ENCODE measurements around the gene DBNDD1.

DNA sequence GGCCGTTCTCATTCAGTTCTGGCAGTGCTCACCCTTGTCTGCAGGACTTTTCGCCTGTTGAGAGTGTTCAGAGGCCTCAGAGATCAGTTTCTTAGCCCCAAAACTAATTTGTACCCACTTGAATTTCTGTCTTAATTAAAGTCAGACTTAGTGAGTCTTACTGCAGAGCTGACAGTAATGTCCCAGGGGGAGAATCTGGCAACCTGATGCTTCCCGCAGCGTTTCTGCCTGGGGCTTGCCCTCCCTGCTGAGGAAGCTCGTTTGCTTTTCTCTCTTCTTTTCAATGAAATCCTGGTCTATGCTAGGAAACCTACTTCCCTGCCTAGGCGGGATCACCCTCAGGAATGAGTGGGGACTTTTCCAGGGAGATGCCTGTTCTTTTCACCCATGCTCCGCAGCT, 25.3 kb downstream of the DBNDD1 start:
- TF ChIP-seq, protein P1, sequence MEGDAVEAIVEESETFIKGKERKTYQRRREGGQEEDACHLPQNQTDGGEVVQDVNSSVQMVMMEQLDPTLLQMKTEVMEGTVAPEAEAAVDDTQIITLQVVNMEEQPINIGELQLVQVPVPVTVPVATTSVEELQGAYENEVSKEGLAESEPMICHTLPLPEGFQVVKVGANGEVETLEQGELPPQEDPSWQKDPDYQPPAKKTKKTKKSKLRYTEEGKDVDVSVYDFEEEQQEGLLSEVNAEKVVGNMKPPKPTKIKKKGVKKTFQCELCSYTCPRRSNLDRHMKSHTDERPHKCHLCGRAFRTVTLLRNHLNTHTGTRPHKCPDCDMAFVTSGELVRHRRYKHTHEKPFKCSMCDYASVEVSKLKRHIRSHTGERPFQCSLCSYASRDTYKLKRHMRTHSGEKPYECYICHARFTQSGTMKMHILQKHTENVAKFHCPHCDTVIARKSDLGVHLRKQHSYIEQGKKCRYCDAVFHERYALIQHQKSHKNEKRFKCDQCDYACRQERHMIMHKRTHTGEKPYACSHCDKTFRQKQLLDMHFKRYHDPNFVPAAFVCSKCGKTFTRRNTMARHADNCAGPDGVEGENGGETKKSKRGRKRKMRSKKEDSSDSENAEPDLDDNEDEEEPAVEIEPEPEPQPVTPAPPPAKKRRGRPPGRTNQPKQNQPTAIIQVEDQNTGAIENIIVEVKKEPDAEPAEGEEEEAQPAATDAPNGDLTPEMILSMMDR (tag by site-specific recombination; IDR thresholded peaks at IDR 0.05), result no peak
- TF ChIP-seq, protein P2, sequence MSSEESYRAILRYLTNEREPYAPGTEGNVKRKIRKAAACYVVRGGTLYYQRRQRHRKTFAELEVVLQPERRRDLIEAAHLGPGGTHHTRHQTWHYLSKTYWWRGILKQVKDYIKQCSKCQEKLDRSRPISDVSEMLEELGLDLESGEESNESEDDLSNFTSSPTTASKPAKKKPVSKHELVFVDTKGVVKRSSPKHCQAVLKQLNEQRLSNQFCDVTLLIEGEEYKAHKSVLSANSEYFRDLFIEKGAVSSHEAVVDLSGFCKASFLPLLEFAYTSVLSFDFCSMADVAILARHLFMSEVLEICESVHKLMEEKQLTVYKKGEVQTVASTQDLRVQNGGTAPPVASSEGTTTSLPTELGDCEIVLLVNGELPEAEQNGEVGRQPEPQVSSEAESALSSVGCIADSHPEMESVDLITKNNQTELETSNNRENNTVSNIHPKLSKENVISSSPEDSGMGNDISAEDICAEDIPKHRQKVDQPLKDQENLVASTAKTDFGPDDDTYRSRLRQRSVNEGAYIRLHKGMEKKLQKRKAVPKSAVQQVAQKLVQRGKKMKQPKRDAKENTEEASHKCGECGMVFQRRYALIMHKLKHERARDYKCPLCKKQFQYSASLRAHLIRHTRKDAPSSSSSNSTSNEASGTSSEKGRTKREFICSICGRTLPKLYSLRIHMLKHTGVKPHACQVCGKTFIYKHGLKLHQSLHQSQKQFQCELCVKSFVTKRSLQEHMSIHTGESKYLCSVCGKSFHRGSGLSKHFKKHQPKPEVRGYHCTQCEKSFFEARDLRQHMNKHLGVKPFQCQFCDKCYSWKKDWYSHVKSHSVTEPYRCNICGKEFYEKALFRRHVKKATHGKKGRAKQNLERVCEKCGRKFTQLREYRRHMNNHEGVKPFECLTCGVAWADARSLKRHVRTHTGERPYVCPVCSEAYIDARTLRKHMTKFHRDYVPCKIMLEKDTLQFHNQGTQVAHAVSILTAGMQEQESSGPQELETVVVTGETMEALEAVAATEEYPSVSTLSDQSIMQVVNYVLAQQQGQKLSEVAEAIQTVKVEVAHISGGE (tag by site-specific recombination; conservative IDR thresholded peaks at IDR 0.05; ENCODE audit: low read depth), result no peak
- no peak for TF ChIP-seq ZNF184 (tag by site-specific recombination; IDR thresholded peaks at IDR 0.05)
- TF ChIP-seq TCF7L2 (IDR thresholded peaks at IDR 0.05; ENCODE audit: borderline replicate concordance, low read depth, low read length), result no peak
- no peak for TF ChIP-seq ZNF792 (tag by site-specific recombination; IDR thresholded peaks at IDR 0.05)
- TF ChIP-seq ZNF76 (tag by site-specific recombination; IDR thresholded peaks at IDR 0.05; ENCODE audit: borderline replicate concordance, low read depth), result no peak
- TF ChIP-seq GLI2 (tag by site-specific recombination; IDR thresholded peaks at IDR 0.05; ENCODE audit: borderline replicate concordance, low read depth), result no peak
- TF ChIP-seq ZNF521 (tag by site-specific recombination; IDR thresholded peaks at IDR 0.05), result no peak
- TF ChIP-seq, protein P3, sequence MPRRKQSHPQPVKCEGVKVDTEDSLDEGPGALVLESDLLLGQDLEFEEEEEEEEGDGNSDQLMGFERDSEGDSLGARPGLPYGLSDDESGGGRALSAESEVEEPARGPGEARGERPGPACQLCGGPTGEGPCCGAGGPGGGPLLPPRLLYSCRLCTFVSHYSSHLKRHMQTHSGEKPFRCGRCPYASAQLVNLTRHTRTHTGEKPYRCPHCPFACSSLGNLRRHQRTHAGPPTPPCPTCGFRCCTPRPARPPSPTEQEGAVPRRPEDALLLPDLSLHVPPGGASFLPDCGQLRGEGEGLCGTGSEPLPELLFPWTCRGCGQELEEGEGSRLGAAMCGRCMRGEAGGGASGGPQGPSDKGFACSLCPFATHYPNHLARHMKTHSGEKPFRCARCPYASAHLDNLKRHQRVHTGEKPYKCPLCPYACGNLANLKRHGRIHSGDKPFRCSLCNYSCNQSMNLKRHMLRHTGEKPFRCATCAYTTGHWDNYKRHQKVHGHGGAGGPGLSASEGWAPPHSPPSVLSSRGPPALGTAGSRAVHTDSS (tag by site-specific recombination; IDR thresholded peaks at IDR 0.05), result no peak
- no peak for TF ChIP-seq ZBTB21 (tag by site-specific recombination; IDR thresholded peaks at IDR 0.05)
- no peak for TF ChIP-seq ZNF16 (tag by site-specific recombination; IDR thresholded peaks at IDR 0.05; ENCODE audit: low read depth)
- TF ChIP-seq ZBTB48 (tag by site-specific recombination; IDR thresholded peaks at IDR 0.05), result no peak
- TF ChIP-seq BCL11B (tag by site-specific recombination; IDR thresholded peaks at IDR 0.05; ENCODE audit: low read depth), result no peak
- no peak for TF ChIP-seq ZNF223 (tag by site-specific recombination; IDR thresholded peaks at IDR 0.05)

All from HEK293 (cell line).